Activated CD4-positive, alpha-beta T cell treated with anti-CD3 and anti-CD28 coated beads, Interleukin-2, amount 10 ng/mL, durations not matched to agents 24 days and 14 days (primary cell): ENCODE measurements around the gene WFDC12. TPM values are rescaled to one million over a fixed set of nuclear protein-coding genes. Genes with fewer than 3 reads are reported as not detected.

Source experiments
- DNase-seq: peaks from one replicate; pipeline ENCODE4 v3.0.0; 2022
- H3K27ac Mint-ChIP-seq: one replicate; pipeline ENCODE4 v1.8.0; 2022; ENCODE audit warnings: mild to moderate bottlenecking, mixed read lengths
- H3K27me3 Mint-ChIP-seq: one replicate; pipeline ENCODE4 v1.8.0; 2022; ENCODE audit warnings: mixed read lengths
- H3K36me3 Mint-ChIP-seq: one replicate; pipeline ENCODE4 v1.8.0; 2022; ENCODE audit warnings: low read depth, mild to moderate bottlenecking, mixed read lengths
- H3K4me1 Mint-ChIP-seq: one replicate; pipeline ENCODE4 v1.8.0; 2021; ENCODE audit warnings: mixed read lengths
- H3K4me3 Mint-ChIP-seq: one replicate; pipeline ENCODE4 v1.8.0; 2022; ENCODE audit warnings: mild to moderate bottlenecking, moderate library complexity, mixed read lengths
- H3K9me3 Mint-ChIP-seq: one replicate; pipeline ENCODE4 v1.8.0; 2021; ENCODE audit warnings: mixed read lengths
- intact Hi-C: fragments of 100-400 bp; cut with micrococcal nuclease; formaldehyde crosslinking; loops from one replicate; pipeline ENCODE4 v1.15.1; 2023
- total RNA-seq: library from RNA; stranded (reverse); gene quantifications from 2 replicates; pipeline ENCODE4 v1.2.3, GENCODE V29; 2022

WFDC12 gene
- total RNA-seq, 1 donor from 2014 or later, result not detected

DNA sequence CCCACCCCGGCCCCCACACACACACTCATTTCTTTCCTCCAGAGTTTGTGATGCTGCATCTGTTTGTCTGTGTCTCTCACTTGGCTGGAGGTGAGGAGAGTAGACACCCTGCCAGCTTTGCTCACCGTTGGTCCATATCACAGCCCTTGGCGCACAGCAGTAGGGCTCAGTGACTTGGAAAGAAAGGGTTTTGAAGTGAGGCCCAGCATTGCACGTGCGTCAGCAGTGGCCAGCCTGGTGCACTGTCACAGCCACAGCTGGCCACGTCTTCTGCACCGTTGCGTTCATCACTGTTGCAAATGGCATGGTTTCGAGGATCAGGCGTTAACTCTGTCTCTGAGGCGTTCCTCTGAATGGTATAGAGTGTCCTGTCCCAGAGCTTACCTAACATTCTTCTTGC lies 13.0 kb downstream of the WFDC12 start:
- peaks cover 14% of the 10 kb centered on the region for H3K27me3 Mint-ChIP-seq
- no peak overlapping the region for H3K27ac Mint-ChIP-seq
- H3K36me3 Mint-ChIP-seq, result no peaks in the 10 kb centered on the region
- H3K9me3 Mint-ChIP-seq, result no peaks in the 10 kb centered on the region
- H3K4me1 Mint-ChIP-seq, result peaks cover 11% of the 10 kb centered on the region
- H3K4me3 Mint-ChIP-seq, result no peak overlapping the region
- DNase-seq, result no peak
- intact Hi-C loops, result no loop called here

DNA sequence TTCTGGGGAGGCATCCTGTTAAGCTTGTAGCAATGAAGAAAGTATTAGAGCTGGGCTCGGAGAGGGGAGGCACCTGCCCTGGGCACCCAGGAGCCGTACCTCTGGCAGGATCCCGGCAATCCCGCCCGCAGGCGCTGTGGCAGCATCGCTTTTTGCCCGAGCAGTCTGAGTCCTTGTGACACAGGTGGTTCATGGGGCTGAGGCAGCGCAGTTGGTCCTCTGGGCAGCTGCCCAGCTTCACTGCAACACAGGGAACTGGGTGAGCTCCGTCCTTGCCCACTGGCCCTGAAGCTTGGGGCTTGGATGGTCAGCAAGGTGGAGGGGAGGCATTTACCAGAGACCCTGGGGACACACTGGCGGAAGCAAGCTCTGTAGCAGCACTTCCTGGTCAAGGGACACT lies 14.0 kb downstream of the WFDC12 start:
- Mint-ChIP-seq H3K9me3 (no peaks in the 10 kb centered on the region), H3K27ac (no peak overlapping the region), H3K4me1 (peaks cover 11% of the 10 kb centered on the region), H3K27me3 (peaks cover 15% of the 10 kb centered on the region), H3K36me3 (no peaks in the 10 kb centered on the region), H3K4me3 (no peak overlapping the region)
- intact Hi-C loops, result no loop called here
- DNase-seq, result no peak

DNA sequence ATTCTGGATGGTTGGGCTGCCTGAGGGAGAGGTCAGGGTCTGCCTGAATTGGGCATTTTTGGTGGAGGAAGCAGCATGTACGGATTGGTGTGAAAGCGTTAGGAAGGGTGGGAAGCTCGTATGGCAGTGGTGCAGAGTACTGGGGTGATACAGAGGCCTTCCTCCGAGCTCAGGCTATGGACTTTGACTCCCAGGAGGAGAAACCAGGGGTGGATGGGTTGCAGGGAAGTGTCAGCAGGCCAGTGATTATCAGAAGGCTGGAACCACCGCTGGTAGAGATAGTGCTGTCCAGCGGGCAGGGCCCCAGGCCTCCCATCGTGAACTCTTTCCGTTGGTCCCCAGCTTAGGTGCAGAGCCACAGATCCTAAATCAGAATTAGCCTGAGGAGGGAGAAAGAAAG lies 14.6 kb downstream of the WFDC12 start:
- peaks cover 4% of the 10 kb centered on the region for H3K4me1 Mint-ChIP-seq
- intact Hi-C loops, result no loop called here
- no peaks in the 10 kb centered on the region for H3K36me3 Mint-ChIP-seq
- no peak for DNase-seq
- no peak overlapping the region for H3K27ac Mint-ChIP-seq
- no peak overlapping the region for H3K4me3 Mint-ChIP-seq
- H3K9me3 Mint-ChIP-seq, result no peaks in the 10 kb centered on the region
- peaks cover 12% of the 10 kb centered on the region for H3K27me3 Mint-ChIP-seq

DNA sequence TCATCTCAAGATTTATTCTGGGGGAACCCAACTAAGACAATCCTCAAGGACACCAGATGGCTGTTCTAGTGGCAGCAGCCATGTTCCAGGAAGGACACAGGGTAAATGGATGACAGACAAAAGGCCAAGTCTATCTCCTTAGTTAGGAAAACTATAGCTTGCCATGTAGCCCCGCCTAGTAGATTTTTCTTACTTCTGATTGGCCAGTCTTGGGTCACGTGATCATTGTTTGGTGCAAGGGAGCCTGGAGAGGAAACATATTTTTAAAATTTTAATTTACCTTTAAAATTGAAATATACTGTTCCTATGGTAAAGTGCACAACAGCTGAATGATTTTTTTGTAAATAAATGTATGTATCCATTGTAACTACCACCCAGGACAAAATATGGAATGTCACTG lies 18.9 kb downstream of the WFDC12 start:
- Mint-ChIP-seq H3K36me3 (no peaks in the 10 kb centered on the region), H3K27ac (no peak overlapping the region), H3K9me3 (no peaks in the 10 kb centered on the region), H3K4me3 (no peak overlapping the region), H3K27me3 (peaks cover 25% of the 10 kb centered on the region), H3K4me1 (peaks cover 2% of the 10 kb centered on the region)
- intact Hi-C loops, result no loop called here
- no peak for DNase-seq

DNA sequence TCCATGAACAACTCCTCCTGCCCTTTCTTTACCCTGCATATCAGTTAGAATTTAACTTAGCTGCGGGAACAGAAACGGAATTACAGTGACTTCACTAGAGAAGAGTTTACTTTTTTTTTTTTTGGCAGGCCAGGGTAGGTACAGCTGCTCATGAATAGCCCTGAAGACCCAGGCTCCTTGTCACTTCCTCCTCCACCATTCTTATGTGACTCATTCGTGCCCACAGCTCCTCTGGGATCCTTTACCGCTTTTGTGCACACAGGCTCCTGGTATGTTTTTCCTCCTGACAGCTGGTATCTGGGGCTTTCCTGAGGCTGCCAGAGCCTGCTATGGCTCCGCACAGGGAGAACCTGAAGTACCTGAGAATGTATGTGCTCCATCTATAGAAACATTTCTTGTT lies 19.5 kb downstream of the WFDC12 start:
- Mint-ChIP-seq H3K4me1 (peaks cover 2% of the 10 kb centered on the region), H3K36me3 (no peaks in the 10 kb centered on the region), H3K4me3 (no peak overlapping the region), H3K9me3 (no peaks in the 10 kb centered on the region), H3K27me3 (peaks cover 31% of the 10 kb centered on the region), H3K27ac (no peak overlapping the region)
- no peak for DNase-seq
- intact Hi-C loops, result no loop called here

DNA sequence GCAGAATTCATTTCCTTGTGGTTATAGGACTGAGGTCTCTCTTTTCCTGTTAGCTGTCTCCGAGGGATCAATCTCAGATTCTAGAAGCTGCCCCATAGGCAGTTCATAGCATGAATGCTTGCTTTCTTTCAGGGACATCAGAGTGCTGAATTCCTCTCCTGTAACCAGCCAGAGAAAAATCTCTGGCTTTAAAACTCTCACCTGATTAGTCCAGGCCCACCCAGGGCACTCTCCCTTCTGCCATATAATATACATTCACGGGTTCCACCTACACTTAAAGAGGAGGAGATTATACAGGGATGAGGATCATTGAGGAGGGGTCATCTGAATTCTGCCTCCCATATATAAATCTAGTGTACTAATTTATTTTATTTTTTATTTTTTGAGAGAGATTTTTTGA lies 21.2 kb downstream of the WFDC12 start:
- intact Hi-C loops, result no loop called here
- peaks cover 2% of the 10 kb centered on the region for H3K4me1 Mint-ChIP-seq
- H3K4me3 Mint-ChIP-seq, result no peak overlapping the region
- no peaks in the 10 kb centered on the region for H3K36me3 Mint-ChIP-seq
- no peak overlapping the region for H3K27ac Mint-ChIP-seq
- no peak for DNase-seq
- H3K27me3 Mint-ChIP-seq, result peaks cover 44% of the 10 kb centered on the region
- H3K9me3 Mint-ChIP-seq, result no peaks in the 10 kb centered on the region

DNA sequence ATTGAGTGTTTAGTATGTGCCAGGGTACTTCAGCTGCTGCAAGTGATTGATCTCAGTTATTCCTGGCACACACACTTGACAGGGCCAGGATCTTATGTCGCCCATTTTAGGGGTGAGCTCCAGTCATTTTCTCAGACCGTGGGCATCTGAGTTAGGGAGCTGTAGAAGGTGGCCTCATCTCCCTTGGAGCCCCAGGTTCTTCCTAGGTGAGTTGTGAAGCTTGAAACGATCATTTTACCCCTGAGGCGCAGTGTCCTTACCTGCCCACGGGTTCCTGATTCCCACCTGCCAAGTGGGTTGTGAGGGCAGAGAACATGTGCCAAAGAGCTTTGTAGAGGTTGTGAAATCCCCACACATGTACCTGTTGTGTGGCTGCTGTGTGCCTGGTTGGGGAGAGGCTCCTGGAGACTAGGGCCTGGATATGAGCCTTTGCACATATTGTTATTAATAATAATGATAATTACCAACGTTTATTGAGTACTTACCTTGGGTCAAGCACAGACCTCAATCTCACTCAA lies 22.9 kb downstream of the WFDC12 start:
- H3K36me3 Mint-ChIP-seq, result no peaks in the 10 kb centered on the region
- no peak for DNase-seq
- H3K27ac Mint-ChIP-seq, result no peak overlapping the region
- no peaks in the 10 kb centered on the region for H3K9me3 Mint-ChIP-seq
- no peak overlapping the region for H3K4me3 Mint-ChIP-seq
- H3K4me1 Mint-ChIP-seq, result peaks cover 6% of the 10 kb centered on the region
- intact Hi-C loops, result no loop called here
- H3K27me3 Mint-ChIP-seq, result peaks cover 48% of the 10 kb centered on the region

DNA sequence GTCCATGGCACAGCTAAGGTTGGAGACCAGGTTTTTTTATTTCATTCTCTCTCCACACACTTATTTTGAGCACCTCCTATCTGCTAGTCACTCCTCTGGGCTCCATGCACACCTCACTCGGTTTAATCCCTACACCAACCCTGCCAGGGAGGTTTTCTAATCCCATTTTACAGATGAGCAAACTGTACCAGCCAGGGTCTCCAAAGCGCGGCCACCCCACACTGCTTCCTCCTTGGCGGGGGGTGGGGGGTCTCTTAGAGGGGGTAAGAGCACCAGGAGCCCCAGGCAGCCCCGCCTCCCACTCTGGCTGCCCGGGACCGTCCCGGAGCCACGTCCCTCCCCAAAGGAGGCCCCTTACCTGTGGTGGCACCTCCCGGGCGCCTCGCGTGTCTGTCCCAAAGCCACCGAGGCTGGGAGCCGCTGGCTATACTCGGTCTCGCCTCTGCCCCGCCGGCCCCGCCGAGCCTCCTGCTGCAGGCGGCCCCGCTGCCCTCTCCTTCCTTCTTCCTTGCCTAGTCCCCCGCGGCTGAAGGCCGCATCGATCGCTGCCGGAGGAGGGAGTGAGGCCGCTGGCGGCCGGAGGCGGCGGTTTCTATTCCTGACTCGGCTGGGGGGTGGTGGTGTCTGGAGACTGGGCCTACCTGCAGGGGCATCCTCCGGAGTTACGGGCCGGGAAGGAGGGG lies 23.6 kb downstream of the WFDC12 start, which contains the start of gene KCNS1:
KCNS1 (minus strand) TSS at position 565 of the 683 bp plus-strand sequence. CDS start 1,891 bp downstream, outside the sequence.
- DNase-seq, result no peak
- peaks cover 8% of the 10 kb centered on the region for H3K4me1 Mint-ChIP-seq
- H3K4me3 Mint-ChIP-seq, result no peak within 1 kb of the TSS
- no peaks in the 10 kb centered on the region for H3K9me3 Mint-ChIP-seq
- peaks cover 46% of the 10 kb centered on the region for H3K27me3 Mint-ChIP-seq
- intact Hi-C loops, result no loop called here
- H3K36me3 Mint-ChIP-seq, result no peaks in the 10 kb centered on the region
- no peak within 1 kb of the TSS for H3K27ac Mint-ChIP-seq

DNA sequence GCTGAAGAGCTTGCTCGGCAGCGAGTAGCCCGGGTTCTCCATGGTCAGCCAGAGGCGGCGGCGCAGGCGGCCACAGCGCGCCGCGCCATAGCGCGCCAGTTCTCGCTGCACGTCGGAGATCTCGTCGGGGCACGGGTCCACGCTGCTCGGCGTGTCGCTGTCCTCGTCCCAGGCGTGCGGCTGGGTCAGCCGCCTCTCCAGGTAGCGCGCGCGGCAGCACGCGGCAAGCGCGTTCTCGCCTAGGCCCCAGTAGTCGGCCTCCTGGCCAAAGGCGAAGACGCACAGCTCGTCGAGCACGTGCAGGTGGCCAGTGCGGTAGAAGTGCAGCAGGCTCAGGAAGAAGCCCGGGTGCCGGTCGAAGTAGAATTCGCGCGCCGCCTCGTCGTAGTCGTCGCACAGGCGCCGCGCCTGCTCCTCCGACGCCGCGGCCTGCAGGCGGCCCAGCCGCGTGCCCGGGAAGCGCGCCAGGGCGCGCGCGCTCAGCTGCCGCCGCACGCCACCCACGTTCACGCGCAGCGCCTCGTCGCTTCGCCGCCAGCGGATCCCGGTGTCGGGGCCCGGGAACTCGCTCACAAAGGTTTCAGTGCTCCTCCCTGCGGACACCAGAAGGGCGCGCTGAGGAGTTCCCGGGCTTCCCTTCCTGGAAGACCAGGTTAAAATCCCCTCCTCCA lies 26.0 kb downstream of the WFDC12 start:
- Mint-ChIP-seq H3K27ac (no peak overlapping the region), H3K4me1 (peaks cover 8% of the 10 kb centered on the region), H3K9me3 (no peaks in the 10 kb centered on the region), H3K27me3 (peaks cover 44% of the 10 kb centered on the region), H3K4me3 (no peak overlapping the region), H3K36me3 (no peaks in the 10 kb centered on the region)
- DNase-seq, result peak; percentile 72
- intact Hi-C loops, result loop anchor here (5.0 kb wide), 2 partner anchors 136 to 194 kb away; partner anchors contain the start of gene TOMM34

DNA sequence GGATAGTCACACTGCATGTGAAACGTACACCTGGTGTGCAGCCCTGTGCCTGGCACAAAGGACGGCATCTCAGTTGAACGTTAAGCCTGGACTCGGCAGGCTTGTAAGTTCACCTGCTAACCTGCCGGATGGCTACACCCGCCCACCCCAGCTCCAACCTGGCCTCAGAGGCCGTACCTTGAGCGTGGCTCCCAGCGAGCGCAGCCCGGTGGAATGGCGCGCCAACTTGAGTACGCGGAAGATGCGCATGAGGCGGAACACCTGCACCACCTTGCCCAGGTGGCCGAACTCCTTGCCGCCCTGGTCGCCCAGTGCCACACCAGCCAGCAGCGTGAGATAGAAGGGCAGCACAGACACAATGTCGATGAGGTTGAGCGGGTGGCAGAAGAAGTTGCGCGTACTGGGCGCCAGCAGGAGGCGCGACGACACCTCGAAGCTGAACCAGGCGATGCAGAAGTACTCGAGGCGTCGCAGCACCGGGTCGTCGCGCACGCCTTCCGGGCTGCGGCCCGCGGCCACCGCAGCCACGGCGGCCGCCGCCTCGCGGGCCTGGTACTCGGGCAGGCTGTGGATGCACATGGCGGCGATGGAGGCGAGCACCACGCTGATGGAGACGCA lies 26.7 kb downstream of the WFDC12 start:
- Mint-ChIP-seq H3K4me3 (peak overlapping the region; percentile 69), H3K27ac (no peak overlapping the region), H3K9me3 (no peaks in the 10 kb centered on the region), H3K27me3 (peaks cover 44% of the 10 kb centered on the region), H3K4me1 (peaks cover 8% of the 10 kb centered on the region), H3K36me3 (no peaks in the 10 kb centered on the region)
- intact Hi-C loops, result loop anchor here (5.0 kb wide), 2 partner anchors 135 to 195 kb away; partner anchors contain the start of gene TOMM34
- DNase-seq, result peak; percentile 84

DNA sequence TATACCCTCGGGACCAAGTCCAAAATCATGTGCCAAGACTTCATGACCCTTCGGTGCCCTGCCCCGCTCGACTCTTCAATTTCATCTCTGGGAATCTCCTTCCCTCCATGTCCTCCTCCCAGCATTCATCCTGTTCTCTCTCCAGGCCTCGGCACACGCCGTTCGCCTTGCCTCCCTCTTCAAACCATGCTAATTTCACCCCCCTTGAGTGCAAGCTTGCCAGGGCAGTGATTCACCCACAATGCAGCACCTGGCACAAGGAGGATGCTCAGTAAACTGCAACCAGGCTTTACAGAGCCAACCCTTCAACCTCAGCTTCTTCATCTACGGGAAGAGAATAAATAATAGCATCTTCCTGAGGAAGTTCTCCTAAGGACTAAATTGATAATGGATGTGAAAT lies 27.5 kb downstream of the WFDC12 start:
- no peaks in the 10 kb centered on the region for H3K36me3 Mint-ChIP-seq
- no peak for DNase-seq
- intact Hi-C loops, result loop anchor here (1.0 to 5.0 kb wide), 4 partner anchors 52 to 196 kb away; partner anchors contain the start of gene TOMM34
- no peaks in the 10 kb centered on the region for H3K9me3 Mint-ChIP-seq
- H3K4me1 Mint-ChIP-seq, result peaks cover 8% of the 10 kb centered on the region
- peaks cover 39% of the 10 kb centered on the region for H3K27me3 Mint-ChIP-seq
- H3K4me3 Mint-ChIP-seq, result no peak overlapping the region
- no peak overlapping the region for H3K27ac Mint-ChIP-seq

DNA sequence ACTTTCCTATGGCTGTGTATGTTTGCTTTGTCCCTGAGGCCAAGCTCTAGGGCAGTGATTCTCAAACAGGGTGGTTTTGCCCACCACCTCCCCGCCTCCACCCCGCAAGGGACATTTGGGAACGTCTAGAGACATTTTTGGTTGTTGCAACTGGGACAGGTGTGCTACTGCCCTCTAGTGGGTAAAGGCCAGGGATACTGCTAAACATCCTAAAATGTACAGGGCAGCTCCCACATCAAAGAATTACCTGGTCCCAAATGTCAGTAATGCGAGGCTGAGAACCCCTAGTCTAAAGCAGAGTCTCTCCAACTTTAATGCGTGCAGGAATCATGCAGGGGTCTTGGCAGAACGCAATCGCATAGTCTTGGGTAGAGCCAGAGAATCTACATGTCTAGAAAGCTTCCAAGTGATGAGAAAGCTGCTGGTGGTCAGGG lies 28.4 kb downstream of the WFDC12 start:
- no peaks in the 10 kb centered on the region for H3K36me3 Mint-ChIP-seq
- peak; percentile 88 for DNase-seq
- H3K27me3 Mint-ChIP-seq, result peaks cover 32% of the 10 kb centered on the region
- intact Hi-C loops, result loop anchor here (1.0 to 5.0 kb wide), 4 partner anchors 52 to 196 kb away; partner anchors contain the start of gene TOMM34
- H3K27ac Mint-ChIP-seq, result no peak overlapping the region
- no peak overlapping the region for H3K4me3 Mint-ChIP-seq
- peaks cover 5% of the 10 kb centered on the region for H3K4me1 Mint-ChIP-seq
- no peaks in the 10 kb centered on the region for H3K9me3 Mint-ChIP-seq

DNA sequence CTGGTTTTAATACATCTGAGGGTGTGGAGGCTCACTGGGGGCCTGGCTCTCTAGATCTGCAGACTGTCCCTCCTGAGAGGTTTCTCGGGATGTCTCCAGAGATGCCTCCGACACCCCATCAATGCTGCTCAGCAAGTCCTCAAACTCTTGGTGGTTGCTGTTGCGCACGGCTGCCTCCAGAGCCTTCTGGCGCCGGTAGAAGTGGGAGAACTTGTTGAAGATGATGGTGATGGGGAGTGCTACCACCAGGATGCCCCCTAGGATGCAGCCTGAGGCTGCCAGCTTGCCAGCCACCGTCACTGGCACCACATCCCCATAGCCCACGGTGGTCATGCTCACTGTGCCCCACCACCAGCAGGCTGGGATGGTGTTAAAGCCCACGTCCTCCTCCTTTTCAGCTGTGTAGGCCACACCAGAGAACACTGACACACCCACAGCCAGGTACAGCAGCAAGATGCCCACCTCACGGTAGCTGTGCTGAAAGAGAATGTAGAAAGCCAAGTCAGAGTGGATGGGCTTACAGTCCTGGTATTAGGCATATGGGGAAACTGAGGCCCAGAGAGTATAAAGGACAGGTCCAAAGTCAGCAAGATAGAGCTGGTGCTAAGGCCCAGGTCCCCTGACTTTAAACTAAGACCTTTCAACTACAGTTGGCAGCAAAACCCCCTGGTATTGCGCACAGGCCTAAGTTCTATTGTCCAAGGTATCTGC lies 29.2 kb downstream of the WFDC12 start:
- no peaks in the 10 kb centered on the region for H3K9me3 Mint-ChIP-seq
- DNase-seq, result no peak
- peaks cover 5% of the 10 kb centered on the region for H3K4me1 Mint-ChIP-seq
- peaks cover 26% of the 10 kb centered on the region for H3K27me3 Mint-ChIP-seq
- no peaks in the 10 kb centered on the region for H3K36me3 Mint-ChIP-seq
- H3K27ac Mint-ChIP-seq, result no peak overlapping the region
- H3K4me3 Mint-ChIP-seq, result no peak overlapping the region
- intact Hi-C loops, result loop anchor here (5.0 kb wide), 2 partner anchors 133 to 197 kb away; partner anchors contain the start of gene TOMM34
